ENCODE results near the gene BHLHA9.

Gene BHLHA9

DNA sequence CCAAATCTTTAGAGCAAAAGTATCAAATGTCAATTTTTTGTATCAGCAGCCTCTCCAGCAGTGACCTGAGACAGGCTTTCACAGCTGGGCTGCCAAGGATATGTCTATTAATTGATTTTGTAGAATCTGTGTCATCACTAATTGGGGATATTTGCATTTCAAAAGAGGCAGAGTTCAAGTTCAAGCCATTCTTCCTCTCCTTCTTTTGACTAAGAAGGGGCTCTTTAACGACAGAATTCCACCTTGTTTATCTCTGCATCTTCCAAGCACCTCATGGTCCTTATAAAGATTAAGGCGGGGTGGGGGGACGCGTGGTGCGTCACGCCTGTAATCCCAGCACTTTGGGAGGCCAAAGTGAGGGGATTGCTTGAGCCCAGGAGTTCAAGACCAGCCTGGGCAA lies 15.2 kb upstream of the BHLHA9 start:
- DNase-seq (ENCODE audit: low spot score), result no peak

DNA sequence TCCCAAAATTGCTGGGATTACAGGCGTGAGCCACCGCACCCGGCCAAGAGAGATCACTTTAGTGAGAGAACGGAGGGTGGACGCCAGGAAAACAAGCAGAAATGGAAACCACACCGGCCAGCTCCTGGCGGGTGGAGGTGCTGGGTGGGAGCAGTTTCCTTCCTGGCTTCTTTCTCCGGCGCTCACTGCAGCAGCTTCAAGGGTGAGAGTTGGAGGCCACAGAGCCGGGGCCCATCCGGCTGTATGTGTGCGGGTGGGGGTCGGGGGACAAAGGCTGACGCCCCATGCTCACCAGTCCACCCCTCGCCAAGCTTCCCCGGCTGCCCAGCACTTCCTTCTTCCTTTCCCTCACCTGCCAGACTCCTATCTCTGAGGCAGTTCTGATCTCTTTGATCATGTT lies 13.5 kb upstream of the BHLHA9 start:
- no peak for DNase-seq (ENCODE audit: low spot score)

DNA sequence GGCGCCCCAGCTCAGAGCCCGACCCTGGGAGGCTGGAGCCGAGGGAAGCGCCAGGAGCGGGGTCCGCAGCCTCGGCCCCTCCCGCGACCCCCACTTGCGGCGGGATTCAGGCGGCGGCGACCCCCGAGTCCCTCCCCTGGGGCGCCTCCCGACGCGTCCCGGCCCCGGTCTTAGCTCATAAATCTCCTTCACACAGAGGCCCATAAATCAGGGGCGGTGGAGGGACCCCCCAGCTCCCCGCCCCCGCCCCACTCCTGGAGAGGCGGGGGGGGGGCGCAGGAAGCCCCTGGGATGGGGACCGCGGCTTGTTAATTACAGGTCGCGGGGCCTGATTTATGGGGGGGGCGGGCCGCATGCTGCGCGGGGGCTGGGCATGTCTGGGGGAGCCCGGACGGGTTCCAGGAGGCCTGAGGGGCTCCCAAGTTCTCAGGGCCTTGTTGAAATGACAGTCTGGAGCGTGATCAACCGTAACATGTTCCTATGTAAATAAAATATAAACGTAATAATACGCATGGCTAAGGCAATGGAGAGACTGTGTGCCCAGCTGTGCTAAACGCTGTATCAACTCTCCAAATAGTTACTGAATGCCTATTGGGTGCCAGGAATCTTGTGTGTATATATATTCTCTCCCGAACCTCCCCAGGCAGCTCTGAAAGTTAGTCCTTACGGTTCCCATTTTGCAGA lies 10.0 kb upstream of the BHLHA9 start:
- no peak for DNase-seq (ENCODE audit: low spot score)

GRCh38 chr17:1260770-1261161 lies 9.5 kb upstream of the BHLHA9 start:
- no peak for DNase-seq (ENCODE audit: low spot score)

- DNase-seq (ENCODE audit: low spot score), result no peak
These were observed 6.0 kb upstream of the BHLHA9 start for GRCh38 chr17:1264196-1264595.

DNA sequence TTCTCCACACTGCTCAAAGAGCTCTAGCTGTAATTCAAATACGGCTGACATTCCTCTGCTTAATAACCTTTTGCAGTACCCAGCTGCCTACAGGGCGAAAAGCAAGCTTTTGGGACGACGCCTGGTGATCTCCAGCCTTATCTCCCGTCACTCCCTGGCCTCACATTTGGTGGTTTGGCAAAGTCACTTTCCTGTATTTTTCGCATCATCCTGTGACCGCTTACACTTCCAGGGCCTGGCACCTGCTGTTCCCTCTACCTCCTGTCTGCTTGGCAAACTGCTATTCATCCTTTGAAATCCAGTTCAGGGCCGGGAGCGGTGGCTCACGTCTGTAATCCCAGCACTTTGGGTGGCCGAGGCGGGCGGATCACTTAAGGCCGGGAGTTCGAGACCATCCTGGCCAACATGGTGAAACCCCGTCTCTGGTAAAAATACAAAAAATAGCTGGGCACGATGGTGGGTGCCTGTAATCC lies 2.7 kb upstream of the BHLHA9 start:
- DNase-seq (ENCODE audit: low spot score), result no peak

DNA sequence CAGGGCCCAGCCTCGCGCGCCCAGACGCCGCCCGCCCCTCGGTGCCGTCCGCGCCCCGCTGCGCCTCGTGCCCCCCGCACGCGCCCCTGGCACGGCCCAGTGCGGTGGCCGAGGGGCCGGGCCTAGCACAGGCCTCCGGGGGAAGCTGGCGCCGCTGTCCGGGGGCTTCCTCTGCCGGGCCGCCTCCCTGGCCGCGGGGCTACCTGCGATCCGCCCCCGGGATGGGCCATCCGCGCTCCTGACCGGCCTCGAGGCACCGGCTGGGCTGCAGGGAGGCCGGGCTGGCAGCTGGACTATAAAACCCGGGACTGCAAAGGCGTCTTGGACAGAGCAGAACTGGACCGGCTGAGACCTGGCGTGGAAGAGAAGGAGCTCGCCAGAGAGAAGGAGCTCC lies 783 bp downstream of the BHLHA9 start:
- DNase-seq (ENCODE audit: low spot score), result no peak

DNA sequence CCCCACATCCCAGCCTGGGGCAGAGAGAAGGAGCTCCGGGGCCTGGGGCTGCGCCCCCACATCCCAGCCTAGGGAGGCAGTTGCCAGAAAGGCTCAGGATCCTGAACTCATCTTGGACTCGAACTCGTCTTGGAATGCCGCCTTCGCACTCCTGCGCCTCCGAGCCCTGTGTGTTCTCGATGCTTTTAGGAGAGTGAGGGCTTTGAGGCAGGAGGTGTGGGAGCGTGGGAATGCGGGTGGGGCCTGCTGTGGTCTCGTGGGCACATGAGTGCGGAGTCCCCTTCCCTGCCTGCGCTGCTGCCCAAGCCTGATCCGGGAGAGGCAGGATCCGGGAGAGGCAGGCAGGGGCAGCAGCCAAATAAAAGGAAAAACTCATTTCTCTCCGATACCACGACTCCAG lies 1.2 kb downstream of the BHLHA9 start:
- DNase-seq (ENCODE audit: low spot score), result no peak

DNA sequence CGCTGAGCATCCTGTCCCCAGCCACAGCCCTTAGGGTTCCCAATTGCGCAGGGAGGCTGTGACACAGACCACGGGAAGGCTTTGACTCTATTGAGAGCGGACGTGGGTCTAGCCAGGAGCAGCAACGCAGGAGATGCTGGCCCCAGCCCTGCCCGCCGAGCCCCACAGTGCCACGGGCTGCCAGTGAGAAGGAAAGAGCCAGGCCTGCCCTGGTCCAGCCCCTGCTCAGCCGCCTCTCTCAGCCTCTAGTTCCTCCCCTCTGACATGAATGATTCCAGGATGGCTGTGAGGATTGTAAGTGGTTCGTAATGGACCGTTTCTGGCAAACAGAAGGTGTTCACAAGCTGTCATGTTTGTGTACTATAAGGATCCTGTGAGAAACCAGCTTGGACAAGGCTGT lies 2.5 kb downstream of the BHLHA9 start:
- no peak for DNase-seq (ENCODE audit: low spot score)

- DNase-seq (ENCODE audit: low spot score), result no peak
These were observed 3.4 kb downstream of the BHLHA9 start for GRCh38 chr17:1273492-1274244.

- no peak for DNase-seq (ENCODE audit: low spot score)
These were observed 4.0 kb downstream of the BHLHA9 start for GRCh38 chr17:1274245-1274608.

GRCh38 chr17:1275205-1275961 lies 5.1 kb downstream of the BHLHA9 start:
- DNase-seq (ENCODE audit: low spot score), result no peak

- peak; percentile 91 for DNase-seq (ENCODE audit: low spot score)
These were observed 5.9 kb downstream of the BHLHA9 start for GRCh38 chr17:1275962-1276736.

- DNase-seq (ENCODE audit: low spot score), result no peak
These were observed 10.4 kb downstream of the BHLHA9 start for GRCh38 chr17:1280652-1281051.

DNA sequence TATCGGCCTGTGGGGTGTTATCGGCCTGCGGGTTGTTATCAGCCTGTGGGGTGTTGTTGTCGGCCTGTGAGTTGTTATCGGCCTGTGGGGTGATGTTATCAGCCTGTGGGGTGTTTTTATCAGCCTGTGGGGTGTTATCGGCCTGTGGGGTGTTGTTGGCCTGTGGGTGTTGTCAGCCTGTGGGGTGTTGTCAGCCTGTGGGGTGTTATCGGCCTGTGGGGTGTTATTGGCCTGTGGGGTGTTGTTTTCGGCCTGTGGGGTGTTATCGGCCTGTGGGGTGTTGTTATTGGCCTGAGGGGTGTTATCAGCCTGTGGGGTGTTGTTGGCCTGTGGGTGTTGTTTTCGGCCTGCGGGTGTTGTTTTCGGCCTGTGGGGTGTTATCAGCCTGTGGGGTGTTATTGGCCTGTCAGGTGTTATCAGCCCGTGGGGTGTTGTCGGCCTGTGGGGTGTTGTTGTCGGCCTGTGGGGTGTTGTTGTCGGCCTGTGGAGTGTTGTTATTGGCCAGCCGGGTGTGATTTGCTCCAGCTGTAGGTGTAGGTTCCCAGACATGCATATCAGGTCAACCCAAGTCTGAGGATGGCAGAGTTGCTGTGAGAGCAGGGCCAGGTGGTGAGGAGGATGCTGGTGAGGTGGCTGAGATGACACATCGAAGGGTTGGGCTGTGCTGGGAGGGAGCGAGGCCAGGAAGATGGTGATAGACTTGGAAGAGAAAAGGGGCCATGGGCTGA lies 16.3 kb downstream of the BHLHA9 start:
- peak; percentile 39 for DNase-seq (ENCODE audit: low spot score)

GRCh38 chr17:1289695-1290094 lies 19.5 kb downstream of the BHLHA9 start:
- DNase-seq (ENCODE audit: low spot score), result peak; percentile 39

DNA sequence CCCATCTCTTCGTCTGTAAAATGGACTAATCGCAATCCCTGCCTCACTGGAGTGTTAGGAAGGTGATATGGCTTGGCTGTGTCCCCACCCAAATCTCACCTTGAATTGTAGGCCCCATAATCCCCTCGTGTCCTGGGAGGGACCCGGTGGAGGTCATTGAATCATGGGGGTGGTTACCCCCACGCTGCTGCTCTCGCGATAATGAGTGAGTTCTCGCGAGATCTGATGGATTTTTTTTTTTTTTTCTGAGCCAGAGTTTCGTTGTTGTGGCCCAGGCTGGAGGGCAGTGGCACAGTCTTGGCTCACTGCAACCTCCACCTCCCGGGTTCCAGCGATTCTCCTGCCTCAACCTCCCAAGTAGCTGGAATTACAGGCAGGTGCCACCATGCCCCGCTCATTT lies 20.4 kb downstream of the BHLHA9 start:
- DNase-seq (ENCODE audit: low spot score), result no peak

DNA sequence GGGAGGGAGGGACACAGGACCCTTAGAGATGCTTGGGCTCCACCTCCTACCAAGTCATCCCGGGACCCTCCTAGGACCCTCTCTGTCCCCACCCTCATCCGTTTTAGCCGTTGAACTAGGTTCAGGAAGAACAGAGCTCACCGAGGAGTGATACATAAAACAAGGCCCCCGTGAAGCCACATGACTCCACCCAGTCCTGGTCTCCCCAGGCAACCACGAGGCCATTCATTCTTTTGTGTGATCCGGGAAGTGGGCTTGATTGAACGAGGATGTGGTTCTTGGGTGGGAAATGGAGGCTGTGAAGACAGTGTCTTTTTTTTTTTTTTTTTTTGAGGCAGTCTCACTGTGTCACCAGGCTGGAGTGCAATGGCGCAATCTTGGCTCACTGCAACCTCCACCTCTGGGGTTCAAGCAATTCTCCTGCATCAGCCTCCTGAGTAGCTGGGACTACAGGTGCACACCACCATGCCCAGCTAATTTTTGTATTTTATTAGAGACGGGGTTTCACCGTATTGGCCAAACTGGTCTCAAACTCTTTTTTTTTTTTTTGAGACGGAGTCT lies 24.0 kb downstream of the BHLHA9 start:
- peak; percentile 44 for DNase-seq (ENCODE audit: low spot score)

- peak; percentile 82 for DNase-seq (ENCODE audit: low spot score)
These were observed 28.4 kb downstream of the BHLHA9 start for GRCh38 chr17:1298606-1299005.

DNA sequence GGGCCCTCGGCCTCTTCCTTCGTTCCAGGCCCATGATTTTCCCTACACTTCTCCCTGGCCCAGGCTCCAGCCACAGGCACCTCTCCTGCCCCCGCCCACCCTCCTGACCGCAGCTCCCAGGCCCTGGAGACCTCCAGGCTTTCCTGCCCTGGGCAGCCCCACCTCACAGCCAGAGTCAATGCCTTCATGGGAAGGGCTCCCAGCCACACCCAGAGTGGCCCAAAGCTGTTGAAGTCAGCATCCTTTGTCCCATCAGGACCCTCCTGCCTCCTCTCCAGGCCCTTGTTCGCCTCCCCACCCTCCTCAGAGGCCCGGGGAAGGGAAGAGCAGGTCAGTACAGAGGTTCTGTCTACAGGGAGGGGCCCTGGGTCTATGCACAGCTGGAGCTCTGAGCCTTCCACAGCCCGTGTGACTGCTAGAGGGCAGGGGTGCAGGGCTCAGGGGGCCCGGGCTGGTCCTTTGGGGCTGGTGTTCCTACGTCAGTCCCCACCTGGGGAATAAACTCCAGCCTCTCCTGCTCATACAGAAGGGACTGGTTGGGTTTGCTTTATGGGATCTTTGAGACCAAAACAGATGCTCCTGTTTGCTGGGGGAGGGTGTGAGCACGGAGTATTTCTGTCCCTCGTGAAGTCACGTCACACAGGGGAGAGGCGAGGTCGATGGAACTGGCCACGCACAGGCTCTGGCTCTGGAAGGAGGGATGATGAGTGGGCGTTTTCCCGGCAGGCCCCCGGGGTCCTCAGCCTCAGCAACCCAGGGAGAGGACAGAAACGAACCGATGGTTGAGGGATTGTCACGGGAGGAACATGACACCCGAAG lies 29.5 kb downstream of the BHLHA9 start:
- no peak for DNase-seq (ENCODE audit: low spot score)

Data from ecto neural progenitor cell (in vitro differentiated cells).